ENCODE measurements around the gene NPTX1.

GRCh38 chr17:80428796-80429195 lies 47.6 kb downstream of the NPTX1 start:
- no peak for TF ChIP-seq CTCF (IDR thresholded peaks at IDR 0.05; ENCODE audit: poor library complexity, severe bottlenecking)
- TF ChIP-seq TAF1 (IDR thresholded peaks at IDR 0.05; ENCODE audit: low read depth) = no peak

Data from neural cell (in vitro differentiated cells).